HG03342 (cell line): ENCODE data around the gene AKAP12.

Source experiments
- ATAC-seq: cut with Tn5 transposase; IDR thresholded peaks from one replicate; pipeline ENCODE4 v1.9.1; 2021; ENCODE audit warnings: mild to moderate bottlenecking, moderate library complexity; ENCODE audit not compliant: unreplicated experiment

The AKAP12 gene, protein sequence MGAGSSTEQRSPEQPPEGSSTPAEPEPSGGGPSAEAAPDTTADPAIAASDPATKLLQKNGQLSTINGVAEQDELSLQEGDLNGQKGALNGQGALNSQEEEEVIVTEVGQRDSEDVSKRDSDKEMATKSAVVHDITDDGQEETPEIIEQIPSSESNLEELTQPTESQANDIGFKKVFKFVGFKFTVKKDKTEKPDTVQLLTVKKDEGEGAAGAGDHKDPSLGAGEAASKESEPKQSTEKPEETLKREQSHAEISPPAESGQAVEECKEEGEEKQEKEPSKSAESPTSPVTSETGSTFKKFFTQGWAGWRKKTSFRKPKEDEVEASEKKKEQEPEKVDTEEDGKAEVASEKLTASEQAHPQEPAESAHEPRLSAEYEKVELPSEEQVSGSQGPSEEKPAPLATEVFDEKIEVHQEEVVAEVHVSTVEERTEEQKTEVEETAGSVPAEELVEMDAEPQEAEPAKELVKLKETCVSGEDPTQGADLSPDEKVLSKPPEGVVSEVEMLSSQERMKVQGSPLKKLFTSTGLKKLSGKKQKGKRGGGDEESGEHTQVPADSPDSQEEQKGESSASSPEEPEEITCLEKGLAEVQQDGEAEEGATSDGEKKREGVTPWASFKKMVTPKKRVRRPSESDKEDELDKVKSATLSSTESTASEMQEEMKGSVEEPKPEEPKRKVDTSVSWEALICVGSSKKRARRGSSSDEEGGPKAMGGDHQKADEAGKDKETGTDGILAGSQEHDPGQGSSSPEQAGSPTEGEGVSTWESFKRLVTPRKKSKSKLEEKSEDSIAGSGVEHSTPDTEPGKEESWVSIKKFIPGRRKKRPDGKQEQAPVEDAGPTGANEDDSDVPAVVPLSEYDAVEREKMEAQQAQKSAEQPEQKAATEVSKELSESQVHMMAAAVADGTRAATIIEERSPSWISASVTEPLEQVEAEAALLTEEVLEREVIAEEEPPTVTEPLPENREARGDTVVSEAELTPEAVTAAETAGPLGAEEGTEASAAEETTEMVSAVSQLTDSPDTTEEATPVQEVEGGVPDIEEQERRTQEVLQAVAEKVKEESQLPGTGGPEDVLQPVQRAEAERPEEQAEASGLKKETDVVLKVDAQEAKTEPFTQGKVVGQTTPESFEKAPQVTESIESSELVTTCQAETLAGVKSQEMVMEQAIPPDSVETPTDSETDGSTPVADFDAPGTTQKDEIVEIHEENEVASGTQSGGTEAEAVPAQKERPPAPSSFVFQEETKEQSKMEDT (N-terminal part only)

DNA sequence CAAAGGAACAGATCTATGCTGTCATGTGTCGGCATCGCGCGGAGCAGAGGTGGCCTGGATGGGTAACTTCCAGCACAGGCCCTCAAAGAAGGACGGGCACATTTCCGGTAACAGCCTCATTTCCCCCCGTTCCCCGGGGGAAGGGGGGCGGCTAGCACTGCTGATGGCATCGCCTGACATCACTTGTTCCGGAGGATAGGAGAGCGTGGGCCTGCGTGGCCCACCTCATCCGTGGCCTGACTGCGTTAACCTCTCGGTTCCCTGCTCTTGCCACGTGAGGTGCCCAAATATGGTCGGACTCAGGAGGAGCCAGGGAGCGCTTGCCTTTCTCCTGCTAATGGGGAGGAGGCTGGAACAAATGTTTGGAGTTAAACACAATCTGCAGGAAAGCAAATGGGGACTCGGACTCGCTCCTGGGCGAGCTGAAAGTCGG is at the start of gene AKAP12:
AKAP12 (plus strand) TSS at position 365 of the 433 bp plus-strand sequence. CDS start 596 bp downstream, outside the sequence.
- ATAC-seq, result no peak

DNA sequence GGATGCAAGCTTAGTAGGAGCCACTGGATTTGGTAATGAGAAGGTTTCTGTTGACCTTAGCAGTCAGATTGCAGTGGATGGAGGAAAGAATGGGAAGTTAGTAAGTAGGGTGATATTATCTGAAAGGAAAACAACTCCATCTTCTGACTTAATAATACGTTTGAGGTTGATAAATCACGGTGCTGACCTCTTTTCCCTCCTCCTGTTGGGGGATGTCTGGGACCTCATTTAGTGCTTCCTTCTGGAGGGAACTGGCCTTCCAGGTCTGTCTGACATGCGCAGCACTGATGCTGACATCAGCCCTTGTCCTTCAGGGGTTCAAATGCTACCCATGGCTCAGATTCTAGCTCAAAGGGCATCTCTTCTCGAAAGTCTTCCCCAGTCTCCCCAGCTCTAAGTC is 48.2 kb upstream of the AKAP12 start:
- no peak for ATAC-seq

DNA sequence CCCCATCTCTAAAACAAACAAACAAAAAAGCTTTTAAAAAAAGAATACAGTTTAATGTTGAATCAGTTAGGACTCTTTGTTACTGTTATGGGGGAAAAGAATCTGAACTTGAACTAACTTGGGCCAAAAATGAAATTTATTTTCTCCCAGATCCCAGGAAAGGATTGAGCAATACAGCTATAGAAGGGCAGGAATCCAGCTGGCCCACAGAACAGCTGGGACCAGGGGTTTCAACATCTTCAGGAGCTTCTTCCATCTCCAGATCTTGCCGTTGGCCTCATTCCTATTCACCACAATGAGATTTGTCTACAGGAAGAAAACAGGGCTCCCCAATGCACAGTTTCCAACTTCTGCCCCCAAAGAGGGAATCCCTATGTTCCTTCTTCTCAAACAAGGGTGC is 43.2 kb upstream of the AKAP12 start:
- no peak for ATAC-seq

DNA sequence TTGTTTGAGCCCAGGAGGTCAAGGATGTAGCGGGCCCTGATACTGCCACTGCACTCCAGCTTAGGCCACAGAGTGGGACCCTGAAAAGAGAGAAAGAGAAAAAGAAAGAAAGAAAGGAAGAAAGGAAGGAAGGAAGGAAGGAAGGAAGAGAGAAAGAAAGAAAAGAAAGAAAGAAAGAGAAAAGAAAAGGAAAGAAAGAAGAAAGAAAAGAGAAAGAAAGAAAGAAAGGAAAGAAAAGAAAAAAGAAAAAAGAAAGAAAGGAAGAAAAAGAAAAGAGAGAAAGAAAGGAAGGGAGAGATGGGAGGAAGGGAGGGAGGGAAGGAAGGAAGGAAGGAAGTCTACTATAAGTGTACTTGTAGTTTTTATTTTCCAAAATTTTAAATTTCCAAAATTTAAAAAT is 42.2 kb upstream of the AKAP12 start:
- no peak for ATAC-seq

DNA sequence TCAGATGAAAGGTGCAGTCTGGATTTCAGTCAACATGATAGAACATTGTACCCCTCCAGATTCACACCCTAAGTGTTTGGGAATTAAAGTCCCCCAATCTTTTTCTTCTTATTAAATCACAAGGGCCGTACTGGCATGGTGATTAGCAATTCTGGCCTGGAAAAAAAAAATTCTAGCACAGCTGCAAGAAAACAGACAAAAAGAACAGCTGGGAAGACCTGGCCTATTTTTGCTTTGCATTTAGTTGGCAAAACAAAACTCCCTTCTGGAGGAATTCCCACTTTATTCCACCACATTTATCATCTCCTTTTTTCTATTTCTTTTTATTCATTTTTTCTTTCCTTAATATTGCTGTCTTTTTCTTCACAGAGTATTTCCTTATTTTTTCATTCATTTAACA is 39.8 kb upstream of the AKAP12 start:
- ATAC-seq, result no peak

DNA sequence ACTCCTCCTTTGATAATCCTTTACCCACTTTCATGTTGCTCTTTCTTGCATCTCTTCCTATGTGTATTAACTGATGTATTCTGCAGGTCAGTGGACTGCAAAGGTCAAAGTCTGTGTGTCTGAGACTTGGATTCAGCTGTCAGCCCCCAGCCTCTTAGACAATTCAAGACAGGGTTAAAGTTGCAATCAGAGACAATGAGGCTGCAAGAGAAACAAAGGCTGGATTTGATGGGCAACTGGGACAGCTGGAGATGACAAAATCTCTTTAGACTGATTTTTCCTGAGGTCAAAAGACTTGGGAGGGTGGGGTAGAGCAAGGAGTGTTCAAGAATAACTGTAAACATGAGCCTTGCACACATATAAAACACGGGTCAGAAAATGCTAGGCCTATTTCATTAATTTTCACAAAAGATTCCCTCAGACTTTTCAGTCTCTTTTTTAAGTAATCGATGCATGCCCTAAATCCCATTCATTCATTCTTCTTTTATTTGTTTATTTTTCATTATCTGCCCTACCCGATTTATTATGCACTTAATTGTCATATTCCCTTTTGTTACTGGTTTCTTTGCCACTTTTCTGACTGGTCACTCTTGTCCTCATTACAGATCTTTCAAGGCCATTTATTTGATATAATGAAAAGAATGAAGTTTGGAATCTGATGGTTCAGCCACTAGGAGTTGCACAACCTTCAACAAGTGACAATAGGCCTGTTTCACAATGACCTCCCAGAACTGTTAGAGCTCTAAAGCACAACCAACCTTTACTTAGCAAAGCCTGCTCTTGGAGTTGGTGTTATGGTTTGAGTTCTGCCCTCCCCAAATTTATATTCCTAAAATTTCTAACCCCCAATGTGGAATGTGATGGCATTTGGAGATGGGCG is 33.8 kb upstream of the AKAP12 start:
- no peak for ATAC-seq

DNA sequence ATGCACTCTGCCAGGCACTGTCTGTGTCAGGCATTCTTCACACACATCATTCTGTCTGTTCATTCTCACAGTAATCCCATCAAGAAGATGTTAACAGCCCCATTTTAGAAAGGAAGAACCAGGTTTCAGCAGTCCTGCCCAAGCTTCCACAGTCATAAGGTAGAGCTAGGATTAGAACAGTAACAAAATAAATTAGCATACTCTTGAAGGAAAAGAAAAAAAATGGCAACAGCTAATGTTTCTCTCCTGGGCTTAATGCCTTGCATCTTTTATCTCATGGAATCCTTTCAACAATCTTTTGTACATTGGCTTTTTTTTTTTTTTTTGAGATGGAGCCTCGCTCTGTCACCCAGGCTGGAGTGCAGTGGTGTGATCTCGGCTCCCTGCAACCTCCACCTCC is 32.1 kb upstream of the AKAP12 start:
- ATAC-seq, result no peak

DNA sequence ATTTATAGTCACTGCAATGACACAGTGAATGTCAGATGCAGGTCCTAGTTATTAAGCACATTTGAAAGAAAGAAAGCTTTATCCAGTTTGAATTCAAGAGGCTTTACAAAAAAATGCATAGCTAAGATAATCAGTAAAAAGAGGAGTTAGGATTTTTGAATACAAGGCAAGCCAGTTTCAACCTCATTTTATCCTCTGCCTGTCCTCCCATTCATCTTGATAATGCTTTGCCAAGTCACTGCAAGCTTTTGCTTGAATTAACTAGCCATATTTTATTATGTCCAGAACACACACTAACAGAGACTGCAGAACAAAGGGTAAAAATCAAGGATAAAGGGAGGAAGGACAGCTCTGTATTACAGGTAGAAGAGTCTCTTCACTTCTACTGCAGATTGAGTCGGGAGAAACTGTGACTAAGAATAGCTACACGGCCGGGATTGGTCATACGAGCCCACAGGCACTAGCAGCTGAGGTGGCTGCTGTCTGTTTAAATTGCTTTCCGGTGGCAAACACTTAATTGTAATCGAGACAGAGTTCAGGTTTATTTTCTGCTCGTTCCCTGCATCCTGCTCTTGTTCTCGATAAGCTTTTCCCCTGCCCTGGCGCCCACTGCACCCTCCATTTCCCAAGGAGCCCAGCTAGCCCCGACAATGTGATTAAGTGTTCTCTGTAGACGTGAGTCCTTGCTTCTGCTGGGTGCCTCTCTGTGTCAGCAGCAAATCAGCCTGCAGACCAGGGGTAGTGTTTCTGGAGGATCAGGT is 30.5 kb upstream of the AKAP12 start:
- ATAC-seq, result no peak

DNA sequence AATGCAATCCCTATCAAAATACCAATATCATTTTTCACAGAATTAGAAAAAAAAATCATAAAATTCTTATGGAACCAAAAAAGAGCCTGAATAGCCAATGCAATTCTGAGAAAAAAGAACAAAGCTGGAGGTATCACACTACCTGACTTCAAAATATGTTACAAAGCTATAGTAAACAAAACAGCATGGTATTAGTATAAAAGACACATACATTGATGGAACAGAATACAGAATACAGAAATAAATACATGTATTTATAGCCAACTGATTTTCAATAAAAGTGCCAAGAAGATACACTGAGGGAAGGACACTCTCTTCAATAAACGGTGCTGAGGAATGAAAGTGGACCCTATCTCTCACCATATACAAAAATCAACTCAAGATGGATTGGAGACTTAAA is 28.7 kb upstream of the AKAP12 start:
- no peak for ATAC-seq

DNA sequence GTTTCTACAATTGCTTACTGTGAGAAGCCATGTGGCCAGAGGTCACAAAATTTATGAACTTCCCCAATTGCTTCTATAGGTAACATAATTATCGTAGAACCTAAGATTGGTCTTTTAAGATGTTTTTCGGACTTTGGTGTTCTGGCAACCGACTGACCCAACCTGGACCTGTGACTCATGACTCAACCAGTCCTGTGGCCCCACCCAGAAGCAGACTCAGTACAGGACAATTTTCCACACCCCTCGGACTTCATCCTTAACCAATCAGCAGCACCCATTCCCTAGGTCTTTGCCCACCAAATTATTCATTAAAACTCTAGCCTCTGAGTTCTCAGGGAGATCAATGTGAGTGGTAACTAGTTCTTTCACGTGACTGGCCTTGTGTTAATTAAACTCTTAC is 26.4 kb upstream of the AKAP12 start:
- ATAC-seq, result no peak

DNA sequence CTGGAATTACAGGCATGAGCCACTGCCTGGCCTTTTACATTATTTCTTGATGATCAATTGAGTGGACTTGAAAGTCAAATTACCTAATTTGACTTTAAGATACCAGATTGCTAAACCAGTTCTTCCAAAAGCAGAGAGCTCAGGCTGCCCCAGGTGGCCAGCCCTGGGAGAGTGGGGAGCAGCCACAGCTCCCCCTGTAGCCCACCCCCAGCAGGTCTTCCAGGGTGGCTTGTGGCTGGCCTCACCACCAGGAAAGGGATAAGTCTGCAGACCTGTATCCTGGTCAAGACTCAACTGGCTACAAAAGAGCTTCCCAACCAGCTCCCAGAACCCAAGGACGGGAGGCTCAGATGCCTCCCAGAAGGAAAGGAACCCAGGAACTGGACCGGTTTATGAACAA is 23.8 kb upstream of the AKAP12 start:
- no peak for ATAC-seq

DNA sequence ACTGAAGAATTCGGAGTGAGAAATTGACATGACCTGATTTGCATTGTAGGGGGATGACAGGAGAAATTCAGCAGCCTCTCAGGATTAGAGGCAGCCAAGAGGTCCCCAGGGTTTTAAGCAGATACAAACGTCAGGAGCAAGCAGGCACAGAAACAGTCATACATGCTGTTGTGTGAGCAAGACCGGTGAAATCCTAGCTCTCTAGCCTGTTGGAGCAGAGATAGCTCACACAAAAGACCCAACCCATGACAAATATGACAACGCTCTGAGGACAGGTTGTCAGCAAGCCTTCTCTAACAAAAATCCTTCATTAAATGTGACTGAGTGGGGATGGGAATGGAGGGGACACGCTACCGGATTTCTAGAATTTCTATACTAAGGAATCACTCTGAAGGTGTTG is 23.0 kb upstream of the AKAP12 start:
- ATAC-seq, result no peak

DNA sequence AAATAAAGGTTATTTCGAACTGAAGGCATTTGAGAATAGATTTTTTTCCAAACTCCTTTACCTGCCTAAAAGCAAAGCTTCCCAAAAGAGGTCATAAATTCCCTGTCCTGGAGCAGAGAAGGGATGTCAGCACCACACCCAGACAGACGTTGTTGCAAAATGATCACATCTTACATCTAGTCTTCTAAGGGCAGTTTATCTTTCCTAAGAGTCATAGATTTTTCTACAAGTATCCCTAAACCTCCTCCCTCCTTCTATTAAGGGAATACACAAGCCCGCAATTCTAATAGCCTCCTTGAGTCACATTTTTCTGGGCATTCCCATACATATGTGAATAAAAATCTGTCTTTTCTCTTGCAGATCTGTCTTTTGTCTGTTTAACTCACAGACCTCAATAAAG is 20.6 kb upstream of the AKAP12 start:
- no peak for ATAC-seq

DNA sequence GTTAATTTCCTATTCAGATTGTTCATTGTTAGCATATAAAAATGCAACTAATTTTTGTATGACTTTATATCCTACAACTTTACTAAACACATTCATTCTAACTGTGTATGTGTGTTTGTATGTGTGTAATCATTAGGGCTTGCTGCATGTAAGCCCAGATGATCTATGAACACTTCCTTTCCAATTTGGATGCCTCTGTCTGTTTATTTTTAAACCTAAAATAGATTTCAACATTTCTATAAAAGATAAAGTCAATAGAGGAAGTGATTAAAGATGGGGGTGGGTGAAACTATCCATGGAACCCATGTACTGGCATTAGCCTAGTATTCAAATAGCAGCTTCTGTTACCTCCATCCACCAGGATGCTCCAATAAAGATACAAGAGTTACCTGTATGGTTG is 15.7 kb upstream of the AKAP12 start:
- no peak for ATAC-seq

DNA sequence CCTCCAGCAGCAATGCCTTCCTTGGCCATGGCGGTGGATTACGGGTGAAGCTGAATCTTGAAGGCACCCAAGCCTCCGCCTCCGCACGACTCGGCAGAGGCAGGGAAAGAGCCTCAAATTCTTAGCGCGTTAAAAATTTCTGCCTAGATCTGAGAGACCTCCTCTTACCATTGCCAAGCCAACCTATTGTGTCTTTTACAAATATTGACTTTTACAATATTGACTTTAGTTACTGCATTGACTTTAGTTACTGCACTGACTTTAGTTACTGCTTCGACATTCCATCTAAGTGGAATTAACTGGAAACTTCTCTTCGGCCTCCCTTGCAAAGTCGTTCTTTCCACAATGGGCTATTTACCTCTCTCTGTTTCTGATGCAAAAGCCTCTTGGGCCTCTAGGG is 13.8 kb upstream of the AKAP12 start:
- no peak for ATAC-seq

DNA sequence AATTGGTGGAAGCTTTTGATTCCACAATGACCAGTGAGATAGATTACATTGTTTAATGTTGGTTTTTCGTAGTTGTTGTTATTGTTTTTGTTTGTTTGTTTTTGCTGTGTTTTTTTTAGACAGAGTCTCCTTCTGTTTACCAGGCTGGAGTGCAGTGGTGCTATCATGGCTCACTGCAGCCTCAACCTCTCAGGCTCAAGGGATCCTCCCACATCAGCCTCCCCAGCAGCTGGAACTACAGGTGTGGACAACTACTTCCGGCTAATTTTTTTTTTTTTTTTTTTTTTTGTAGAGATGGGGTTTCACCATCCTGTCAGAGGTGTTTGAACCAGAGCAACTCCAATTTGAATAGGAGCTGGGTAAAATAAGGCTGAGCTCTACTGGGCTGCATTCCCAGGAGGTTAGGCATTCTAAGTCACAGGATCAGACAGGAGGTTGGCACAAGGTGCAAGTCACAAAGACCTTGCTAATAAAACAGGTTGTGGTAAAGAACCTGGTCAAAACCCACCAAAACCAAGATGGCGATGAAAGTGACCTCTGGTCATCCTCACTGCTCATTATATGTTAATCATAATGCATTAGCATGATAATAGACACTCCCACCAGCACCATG is 10.9 kb upstream of the AKAP12 start:
- ATAC-seq, result no peak

DNA sequence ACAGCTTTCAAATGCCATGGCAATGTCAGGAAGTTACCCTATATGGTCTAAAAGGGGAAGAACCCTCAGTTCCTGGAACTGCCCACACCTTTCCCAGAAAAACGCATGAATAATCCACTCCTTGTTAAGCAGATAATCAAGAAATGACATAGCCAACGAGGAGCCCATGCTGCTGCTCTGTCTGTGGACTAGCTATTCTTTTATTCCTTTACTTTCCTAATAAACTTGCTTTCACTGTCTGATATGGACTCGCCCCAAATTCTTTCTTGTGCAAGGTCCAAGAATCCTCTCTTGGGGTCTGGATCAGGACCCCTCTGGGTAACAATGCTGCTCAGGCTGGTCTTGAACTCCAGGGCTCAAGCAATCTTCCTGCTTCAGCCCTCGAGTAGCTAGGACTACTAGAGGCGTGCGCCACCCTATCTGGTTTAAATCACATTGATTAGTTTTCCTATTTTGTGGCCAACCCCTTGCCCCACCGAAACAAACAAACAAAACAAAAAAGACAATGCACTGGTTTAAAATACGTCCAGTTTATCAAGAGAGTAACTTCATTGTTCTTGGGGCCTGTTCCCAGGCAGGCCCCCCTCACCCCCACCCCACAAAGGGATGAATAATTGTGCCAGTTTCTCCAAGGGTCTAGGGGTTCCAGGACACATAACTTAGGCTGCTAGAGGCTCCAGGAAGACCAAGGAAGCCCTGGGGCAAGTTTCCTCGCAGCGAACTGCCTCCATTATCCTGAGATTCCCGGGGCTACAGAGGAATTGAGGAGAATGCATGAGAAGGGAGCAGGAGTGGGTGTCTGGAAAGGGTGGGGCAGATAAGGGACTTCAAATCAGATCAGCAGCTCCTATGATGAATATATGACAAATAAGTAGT is 10.1 kb upstream of the AKAP12 start:
- no peak for ATAC-seq

DNA sequence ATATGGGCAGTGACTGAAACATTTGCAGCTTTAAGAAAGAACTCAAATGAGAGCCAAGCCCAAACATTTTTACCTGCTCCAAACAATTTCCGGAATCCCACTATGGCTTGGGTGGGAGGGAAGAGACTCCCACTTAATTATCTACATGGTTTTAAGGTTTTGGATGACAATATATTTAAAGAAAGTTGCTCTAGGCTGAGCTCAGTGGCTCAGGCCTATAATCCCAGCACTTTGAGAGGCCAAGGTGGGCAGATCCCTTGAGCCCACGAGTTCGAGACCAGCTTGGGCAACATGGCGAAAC is 9.5 kb upstream of the AKAP12 start:
- no peak for ATAC-seq
